GM12874 (cell line): ENCODE data around the gene LYVE1.

Source experiments
- CTCF ChIP-seq: IDR thresholded peaks from 2 replicates; pipeline ENCODE4 v1.5.1; 2011; ENCODE audit warnings: low read depth, mild to moderate bottlenecking, control low read depth, low read length, moderate library complexity; ENCODE audit not compliant: insufficient read depth

LYVE1 gene

DNA sequence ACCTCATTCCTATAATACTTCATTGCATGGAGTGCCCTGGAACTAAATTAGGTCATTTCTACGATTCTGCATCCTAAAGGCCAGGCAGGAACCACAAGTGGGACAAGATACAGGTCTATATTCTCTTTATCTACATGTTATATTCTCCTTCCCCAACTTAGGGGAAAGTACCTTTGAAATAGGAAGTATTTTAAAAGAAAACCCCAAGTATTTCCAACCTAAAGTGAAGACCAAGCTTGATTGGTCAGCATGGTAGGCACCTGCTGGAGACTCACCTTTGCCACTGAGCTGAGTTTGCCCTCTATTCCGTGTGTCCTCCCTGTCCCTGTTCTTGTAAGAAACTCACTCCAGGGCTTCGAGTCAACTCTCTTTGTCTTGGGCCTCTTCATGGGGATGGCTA lies 11.2 kb upstream of the LYVE1 start:
- no peak for TF ChIP-seq CTCF

DNA sequence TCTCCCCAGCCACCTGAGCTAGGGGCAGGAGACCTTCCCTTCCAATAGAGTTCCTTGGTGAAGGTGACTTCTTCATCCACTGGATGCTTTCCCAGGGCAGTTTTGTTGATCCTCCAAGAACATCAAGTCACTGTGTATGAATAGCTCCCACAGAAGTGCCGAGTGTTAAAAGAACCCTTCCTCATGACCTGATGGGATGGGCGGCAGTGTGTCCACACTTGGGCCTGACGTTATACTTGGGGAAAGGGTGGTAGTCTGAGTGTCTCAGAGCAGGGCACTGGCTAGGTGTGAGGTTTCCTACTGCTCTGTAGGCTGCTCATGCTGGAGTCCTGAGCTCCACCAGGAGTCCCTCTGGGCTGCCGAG lies 7.6 kb upstream of the LYVE1 start:
- no peak for TF ChIP-seq CTCF

GRCh38 chr11:10575346-10576034 lies 7.0 kb upstream of the LYVE1 start:
- TF ChIP-seq CTCF: no peak

DNA sequence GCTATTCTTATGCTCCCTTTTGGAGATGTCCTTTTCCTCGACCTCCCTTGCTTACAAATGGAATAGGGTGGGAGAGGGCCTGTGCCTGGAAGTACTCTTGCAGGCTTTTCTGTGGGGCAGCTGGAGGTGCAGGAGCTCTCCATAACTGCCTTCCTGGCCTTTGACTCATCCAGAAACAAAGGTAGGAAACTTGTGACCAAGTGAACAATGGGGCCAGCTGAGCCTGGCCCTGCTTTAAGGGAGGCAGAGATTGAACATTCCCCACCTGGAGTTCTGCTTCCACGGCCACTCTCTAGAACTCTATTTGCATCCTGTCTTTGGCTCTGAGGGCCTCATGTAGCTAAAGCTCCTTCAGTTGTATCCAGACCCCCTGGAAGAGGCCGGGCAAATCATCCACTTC lies 5.1 kb upstream of the LYVE1 start:
- no peak for TF ChIP-seq CTCF

GRCh38 chr11:10573028-10573427 lies 4.6 kb upstream of the LYVE1 start:
- no peak for TF ChIP-seq CTCF

DNA sequence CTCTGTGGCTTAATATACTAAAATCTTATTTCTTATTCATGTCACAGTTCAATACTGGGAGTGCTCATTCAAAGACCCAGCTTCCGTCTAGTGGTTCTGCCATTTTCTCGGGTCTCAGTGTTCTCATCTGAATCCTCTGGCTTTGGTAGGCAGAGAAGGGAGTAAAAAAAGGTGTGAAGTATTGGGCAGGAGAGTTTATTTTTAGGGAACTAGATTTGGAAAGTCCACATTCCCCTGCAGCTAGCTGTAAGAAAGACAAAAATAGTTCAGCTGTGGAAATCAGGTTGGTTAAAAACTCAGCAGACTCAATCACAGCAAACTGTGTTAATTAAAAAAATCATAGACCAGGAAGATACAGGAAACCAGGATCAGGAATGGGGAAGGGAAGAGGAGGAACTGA lies 4.1 kb upstream of the LYVE1 start:
- no peak for TF ChIP-seq CTCF

GRCh38 chr11:10567446-10567845 lies 1.0 kb downstream of the LYVE1 start:
- TF ChIP-seq CTCF: no peak
